HepG2 (cell line): Measurements from ENCODE around the gene TSSK3. TPM values are rescaled to one million over a fixed set of nuclear protein-coding genes. Genes with fewer than 3 reads are reported as not detected.
A peak's percentile ranks its signal among the peaks of the same experiment; 100 is the strongest.

ENCODE experiments used
- CTCF ChIP-seq: sonication (generic); formaldehyde crosslinking; IDR thresholded peaks from 2 replicates; pipeline ENCODE4 v1.5.0; 2020; ENCODE audit warnings: mild to moderate bottlenecking, missing genetic modification reagents, moderate library complexity
- ELF4 ChIP-seq: sonication (generic); formaldehyde crosslinking; IDR thresholded peaks from 2 replicates; pipeline ENCODE4 v1.5.0; 2020; ENCODE audit warnings: missing genetic modification reagents, mild to moderate bottlenecking, moderate library complexity, borderline replicate concordance
- ETV6 ChIP-seq: sonication (generic); formaldehyde crosslinking; conservative IDR thresholded peaks from 2 replicates; pipeline ENCODE4 v1.4.0; 2020; ENCODE audit warnings: missing genetic modification reagents
- HNF4A ChIP-seq: sonication (generic); formaldehyde crosslinking; IDR thresholded peaks from 2 replicates; pipeline ENCODE4 v1.4.0; 2020; ENCODE audit warnings: missing genetic modification reagents
- HNRNPK ChIP-seq: fragments of 200-400 bp; formaldehyde crosslinking; IDR thresholded peaks from 2 replicates; pipeline ENCODE4 v1.6.1; 2018; ENCODE audit warnings: low read length, low read depth, moderate library complexity, mild to moderate bottlenecking; ENCODE audit not compliant: poor library complexity, severe bottlenecking
- MLLT10 ChIP-seq: sonication (generic); formaldehyde crosslinking; IDR thresholded peaks from 2 replicates; pipeline ENCODE4 v1.4.0; 2020; ENCODE audit warnings: missing genetic modification reagents
- MTERF4 ChIP-seq: sonication (generic); formaldehyde crosslinking; IDR thresholded peaks from 2 replicates; pipeline ENCODE4 v1.8.0; 2023; ENCODE audit warnings: mild to moderate bottlenecking, missing genetic modification reagents
- NAIF1 ChIP-seq: sonication (generic); formaldehyde crosslinking; IDR thresholded peaks from 2 replicates; pipeline ENCODE4 v1.5.0; 2020; ENCODE audit warnings: mild to moderate bottlenecking, missing genetic modification reagents, borderline replicate concordance
- NFATC3 ChIP-seq: sonication (generic); formaldehyde crosslinking; IDR thresholded peaks from 2 replicates; pipeline ENCODE4 v1.5.1; 2020; ENCODE audit warnings: mild to moderate bottlenecking, missing genetic modification reagents
- NFKB2 ChIP-seq: sonication (generic); formaldehyde crosslinking; IDR thresholded peaks from 2 replicates; pipeline ENCODE4 v1.4.0; 2020; ENCODE audit warnings: missing genetic modification reagents, borderline replicate concordance
- RNF2 ChIP-seq: fragments of 450-650 bp; conservative IDR thresholded peaks from 2 replicates; pipeline ENCODE4 v1.6.1; 2016; ENCODE audit warnings: low read depth
- SIN3B ChIP-seq: fragments of 150-350 bp; IDR thresholded peaks from 2 replicates; pipeline ENCODE4 v1.6.1; 2014; ENCODE audit warnings: low read length
- SP140L ChIP-seq: sonication (generic); formaldehyde crosslinking; IDR thresholded peaks from 2 replicates; pipeline ENCODE4 v1.4.0; 2020; ENCODE audit warnings: missing genetic modification reagents, borderline replicate concordance
- TBL1XR1 ChIP-seq: fragments of 150-350 bp; IDR thresholded peaks from 2 replicates; pipeline ENCODE4 v1.6.1; 2014; ENCODE audit warnings: borderline replicate concordance, low read length; ENCODE audit not compliant: partially characterized antibody
- THRA ChIP-seq: sonication (generic); formaldehyde crosslinking; IDR thresholded peaks from 2 replicates; pipeline ENCODE4 v1.4.0; 2020; ENCODE audit warnings: missing genetic modification reagents, borderline replicate concordance
- TRIM22 ChIP-seq: fragments of 450-650 bp; IDR thresholded peaks from 2 replicates; pipeline ENCODE4 v1.6.1; 2017
- ZBTB2 ChIP-seq: sonication (generic); formaldehyde crosslinking; IDR thresholded peaks from 2 replicates; pipeline ENCODE4 v1.8.0; 2022; ENCODE audit warnings: low read depth, missing genetic modification reagents
- ZBTB7A ChIP-seq: sonication (generic); formaldehyde crosslinking; IDR thresholded peaks from 2 replicates; pipeline ENCODE4 v1.8.0; 2022; ENCODE audit warnings: mild to moderate bottlenecking, missing genetic modification reagents
- ZMYM3 ChIP-seq: sonication (generic); formaldehyde crosslinking; IDR thresholded peaks from 2 replicates; pipeline ENCODE4 v1.5.1; 2020; ENCODE audit warnings: mild to moderate bottlenecking, missing genetic modification reagents
- ZNF235 ChIP-seq: sonication (generic); formaldehyde crosslinking; IDR thresholded peaks from 2 replicates; pipeline ENCODE4 v1.8.1; 2023; ENCODE audit warnings: mild to moderate bottlenecking, missing genetic modification reagents, borderline replicate concordance
- ZNF274 ChIP-seq: sonication (generic); formaldehyde crosslinking; IDR thresholded peaks from 2 replicates; pipeline ENCODE4 v1.5.1; 2020; ENCODE audit warnings: mild to moderate bottlenecking, missing genetic modification reagents
- ZNF639 ChIP-seq: conservative IDR thresholded peaks from 2 replicates; pipeline ENCODE4 v1.6.1; 2018; ENCODE audit warnings: missing genetic modification reagents
- polyA plus RNA-seq, 8 experiments: library from polyadenylated mRNA; depleted of rRNA in 3 of 8; stranded (reverse) in 7 of 8; unstranded in 1 of 8; fragments of >200 nt; fragmentation: Illumina TruSeq in 4 of 8; extraction: Trizol in 4 of 8; gene quantifications; 2 replicates each; pipeline versions ENCODE4 v1.2.1 to v1.2.3, GENCODE V29; 2011 to 2016; ENCODE audit warnings: low read depth in 4 of 8, missing spikeins in 1 of 8, mixed read lengths in 1 of 8; ENCODE audit not compliant: insufficient read depth in 1 of 8
- total RNA-seq, 5 experiments: library from RNA; depleted of rRNA; stranded (reverse); fragments of >200 nt; fragmentation: Illumina TruSeq; extraction: Trizol; gene quantifications; 2 replicates each; pipeline ENCODE4 v1.2.3, GENCODE V29; 2016; ENCODE audit warnings: low read depth in 1 of 5

Gene TSSK3
- total and polyA plus RNA-seq, 2 of the 13 experiments (the other 11 are each of a cell fraction or from before 2014, with no cell fraction given): 1.0 to 1.1 TPM

- no peak; the same call in 1 of the 2 replicates for TF ChIP-seq ZBTB2 (CRISPR knock-in tag)
- peak; percentile 93 for TF ChIP-seq NFKB2
- TF ChIP-seq SIN3B: no peak
- no peak for TF ChIP-seq ZNF639 (CRISPR knock-in tag)
- no peak; the same call in 1 of the 2 replicates for TF ChIP-seq ZNF235 (CRISPR knock-in tag)
- TF ChIP-seq ZBTB7A (CRISPR knock-in tag): peak; percentile 30; the same call in 1 of the 2 replicates
- no peak for TF ChIP-seq ZNF274 (CRISPR knock-in tag)
- TF ChIP-seq TBL1XR1: no peak
- no peak for TF ChIP-seq MLLT10 (CRISPR knock-in tag)
- TF ChIP-seq ELF4 (CRISPR knock-in tag): no peak
- TF ChIP-seq NFATC3: no peak
- peak; percentile 77; the same call in 1 of the 2 replicates for TF ChIP-seq RNF2
- no peak for TF ChIP-seq MTERF4
- no peak; the same call in 1 of the 2 replicates for TF ChIP-seq ETV6 (CRISPR knock-in tag)
- TF ChIP-seq HNF4A (CRISPR knock-in tag): no peak
- peak; percentile 43; the same call in 1 of the 2 replicates for TF ChIP-seq SP140L (CRISPR knock-in tag)
- TF ChIP-seq ZMYM3 (CRISPR knock-in tag): no peak
- TF ChIP-seq NAIF1 (CRISPR knock-in tag): no peak
- peak; percentile 22; the same call in 1 of the 2 replicates for TF ChIP-seq THRA (CRISPR knock-in tag)
- TF ChIP-seq TRIM22: no peak
- no peak for TF ChIP-seq HNRNPK
- peak; percentile 69 for TF ChIP-seq CTCF
These were observed 11.4 kb upstream of the TSSK3 start (continued) for GRCh38 chr1:32350785-32351398.
